Measurements from ENCODE around the gene CCDC157. TPM values are rescaled to one million over a fixed set of nuclear protein-coding genes. Genes with fewer than 3 reads are reported as not detected.

Gene CCDC157
- total and polyA plus RNA-seq, 12 donors: 0.48 to 9.9 (median 2.8) TPM

DNA sequence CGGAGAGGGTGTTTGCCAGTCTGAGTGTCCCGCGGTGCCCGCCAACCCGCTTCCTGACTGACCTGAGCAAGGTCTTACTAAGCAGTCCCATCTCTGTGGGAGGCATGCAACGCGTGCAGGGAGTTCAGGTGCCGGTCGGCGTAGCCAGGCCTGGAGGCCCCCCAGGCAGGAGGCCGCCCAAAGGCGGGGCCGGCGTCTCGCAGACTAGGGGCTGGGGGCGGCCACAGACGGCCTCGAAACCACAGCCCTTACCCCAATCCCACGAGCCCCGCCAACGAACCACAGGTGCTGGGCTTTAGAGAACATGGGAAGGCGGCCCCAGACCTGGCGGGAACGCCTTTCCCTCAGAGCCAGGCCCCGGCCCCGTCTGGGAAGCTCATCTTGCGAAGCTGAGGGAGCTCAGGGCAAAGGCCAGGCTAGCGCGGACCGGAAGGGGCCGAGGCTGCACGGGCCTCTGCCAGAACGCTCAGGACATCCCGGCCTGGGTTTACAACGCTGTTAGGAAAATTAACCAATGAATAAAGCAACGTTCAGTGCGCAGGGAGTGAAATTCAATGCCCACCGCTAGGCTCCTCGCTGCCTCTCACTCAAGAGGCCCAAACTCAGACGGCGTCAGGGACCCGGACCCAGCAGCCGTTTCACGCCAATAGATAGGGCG lies 66.6 kb downstream of the CCDC157 start:
- H3K4me1 ChIP-seq (replicated peaks in 1 of 2): peaks cover 19 to 41% of the 10 kb centered on the region in 2 donors
- intact Hi-C loops (cut with DNase I): no loop called here

GRCh38 chr22:30423959-30424533 lies 67.2 kb downstream of the CCDC157 start:
- peak overlapping the region; percentile 85 to 99 (median 96) for H3K27ac ChIP-seq
- peak overlapping the region in 2 of 4 donors; percentile 62 to 89 for H3K4me3 ChIP-seq
- DNase-seq: peak; percentile 97 to 100 (median 99)
- intact Hi-C loops (cut with DNase I): no loop called here
- 2 to 6% (median 3%) methylated on average over 14 to 31 of the region's 31 CpGs for WGBS, 4 donors
- no peaks in the 10 kb centered on the region for H3K27me3 ChIP-seq
- TF ChIP-seq CTCF (IDR thresholded peaks at IDR 0.05) (no peak), POLR2A (IDR thresholded peaks at IDR 0.05) (peak in 1 of 2 donors; percentile 72)
- peaks cover 19 to 41% of the 10 kb centered on the region in 2 donors for H3K4me1 ChIP-seq (replicated peaks in 1 of 2)
- H3K36me3 ChIP-seq (replicated peaks in 1 of 2): peaks cover 0 to 9% of the 10 kb centered on the region in 2 donors
- H3K9me3 ChIP-seq (replicated peaks in 1 of 3): no peaks in the 10 kb centered on the region

More for the DNA sequence above, 66.6 kb downstream of the CCDC157 start:
- WGBS, 4 donors: 0 to 1% (median 0%) methylated on average over 10 to 45 of the region's 45 CpGs
- TF ChIP-seq POLR2A (IDR thresholded peaks at IDR 0.05): peak; percentile 83 to 91
- peak in 2 of 6 experiments; percentile 15 to 20 for TF ChIP-seq CTCF (IDR thresholded peaks at IDR 0.05)
- no peaks in the 10 kb centered on the region for H3K9me3 ChIP-seq (replicated peaks in 1 of 3)
- H3K27me3 ChIP-seq: no peaks in the 10 kb centered on the region
- peak in 3 of 7 donors; percentile 50 to 78 (median 64) for DNase-seq
- peaks cover 0 to 15% of the 10 kb centered on the region in 2 donors for H3K36me3 ChIP-seq (replicated peaks in 1 of 2)
- peak overlapping the region; percentile 85 to 99 (median 96) for H3K27ac ChIP-seq
- H3K4me3 ChIP-seq: peak overlapping the region in 3 of 4 donors; percentile 16 to 89 (median 62)

GRCh38 chr22:30424534-30425326 lies 67.9 kb downstream of the CCDC157 start:
- Histone ChIP-seq H3K9me3 (replicated peaks in 1 of 3) (no peaks in the 10 kb centered on the region), H3K4me1 (replicated peaks in 1 of 2) (peaks cover 19 to 41% of the 10 kb centered on the region in 2 donors), H3K27ac (peak overlapping the region in 3 of 5 donors; percentile 96 to 99 (median 97)), H3K27me3 (no peaks in the 10 kb centered on the region), H3K4me3 (peak overlapping the region in 2 of 4 donors; percentile 62 to 89), H3K36me3 (replicated peaks in 1 of 2) (peaks cover 0 to 6% of the 10 kb centered on the region in 2 donors)
- peak in 1 of 7 donors; percentile 61 for DNase-seq
- WGBS, 4 donors: 43 to 51% (median 50%) methylated on average over 18 to 20 of the region's 20 CpGs
- intact Hi-C loops (cut with DNase I): no loop called here
- TF ChIP-seq CTCF (IDR thresholded peaks at IDR 0.05): no peak
- TF ChIP-seq POLR2A (IDR thresholded peaks at IDR 0.05): no peak

GRCh38 chr22:30425327-30425615 lies 68.5 kb downstream of the CCDC157 start:
- intact Hi-C loops (cut with DNase I): no loop called here
- peak overlapping the region in 4 of 5 donors; percentile 67 to 97 (median 77) for H3K27ac ChIP-seq
- peak in 1 of 7 donors; percentile 33 for DNase-seq

More at GRCh38 chr22:30425327-30425615, 68.5 kb downstream of the CCDC157 start:
- WGBS, 4 donors: 3 to 12% (median 8%) methylated on average over 8 to 9 of the region's 9 CpGs
- Histone ChIP-seq H3K4me3 (peak overlapping the region in 2 of 4 donors; percentile 52 to 54), H3K27me3 (no peaks in the 10 kb centered on the region), H3K9me3 (replicated peaks in 1 of 3) (no peaks in the 10 kb centered on the region), H3K36me3 (replicated peaks in 1 of 2) (peaks cover 0 to 2% of the 10 kb centered on the region in 2 donors), H3K4me1 (replicated peaks in 1 of 2) (peaks cover 19 to 41% of the 10 kb centered on the region in 2 donors)
- TF ChIP-seq CTCF (IDR thresholded peaks at IDR 0.05) (no peak), POLR2A (IDR thresholded peaks at IDR 0.05) (no peak)
